ENCODE results near the gene NUP210. TPM values are rescaled to one million over a fixed set of nuclear protein-coding genes. Genes with fewer than 3 reads are reported as not detected.

NUP210 gene
- total RNA-seq, 2 donors from 2014 or later = 116 to 147 TPM

- DNase-seq (ENCODE audit: low spot score in 2 of 2) (no peak), ATAC-seq (no peak)
- H3K27ac Mint-ChIP-seq = no peak overlapping the region
- peaks cover 21% of the 10 kb centered on the region in 2 donors for H3K9me3 Mint-ChIP-seq
- H3K36me3 Mint-ChIP-seq = peaks cover 21 to 28% of the 10 kb centered on the region in 2 donors
These were observed 132.3 kb downstream of the NUP210 start for GRCh38 chr3:13287833-13288232.

DNA sequence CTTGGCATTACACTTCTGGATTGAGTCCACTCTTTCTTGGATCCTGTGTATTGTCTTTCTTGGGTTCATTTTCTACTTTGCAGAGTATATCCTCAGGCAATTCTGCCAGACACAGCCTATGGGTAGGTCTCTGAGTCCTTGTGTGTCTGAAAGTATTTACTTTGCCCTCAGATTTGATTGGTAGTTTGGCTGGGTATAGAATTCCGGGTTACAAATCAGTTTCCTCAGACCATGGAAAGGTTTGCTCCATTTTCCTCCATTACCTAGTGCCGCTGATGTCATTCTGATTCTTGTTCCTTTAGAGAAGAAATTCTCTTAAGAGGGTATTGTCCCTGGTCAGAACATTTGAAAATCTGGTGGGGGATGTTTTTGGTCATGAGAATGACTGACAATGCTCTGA is 133.2 kb downstream of the NUP210 start:
- Mint-ChIP-seq H3K27ac (no peak overlapping the region), H3K9me3 (peaks cover 21% of the 10 kb centered on the region in 2 donors), H3K36me3 (peaks cover 21 to 28% of the 10 kb centered on the region in 2 donors)
- ATAC-seq (no peak), DNase-seq (ENCODE audit: low spot score in 2 of 2) (no peak)

GRCh38 chr3:13285007-13285567 is 135.0 kb downstream of the NUP210 start:
- H3K36me3 Mint-ChIP-seq = peaks cover 21 to 34% of the 10 kb centered on the region in 2 donors
- no peak for DNase-seq (ENCODE audit: low spot score in 2 of 2)
- H3K27ac Mint-ChIP-seq = no peak overlapping the region
- H3K9me3 Mint-ChIP-seq = peaks cover 21% of the 10 kb centered on the region in 2 donors
- no peak for ATAC-seq

DNA sequence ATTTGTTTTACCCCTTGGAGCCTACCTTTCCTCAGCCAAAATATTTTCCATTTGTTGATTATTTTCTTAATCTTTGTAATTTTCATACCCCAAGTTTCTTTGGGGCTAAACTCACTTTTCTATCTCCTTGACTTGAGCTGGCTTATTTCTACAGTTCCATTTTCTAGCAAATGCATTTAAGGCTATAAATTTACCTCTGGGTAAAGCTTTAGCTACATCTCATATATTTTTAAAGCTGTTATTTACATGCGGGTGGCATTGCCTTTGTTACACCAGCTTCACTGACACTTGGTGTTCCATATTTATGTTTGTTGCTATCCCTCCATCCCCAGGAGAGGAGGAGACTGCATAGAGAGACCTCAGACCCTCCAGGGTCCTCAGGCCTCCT is 136.3 kb downstream of the NUP210 start:
- H3K9me3 Mint-ChIP-seq = peaks cover 21% of the 10 kb centered on the region in 2 donors
- H3K27ac Mint-ChIP-seq = no peak overlapping the region
- peaks cover 21 to 34% of the 10 kb centered on the region in 2 donors for H3K36me3 Mint-ChIP-seq
- DNase-seq (ENCODE audit: low spot score in 2 of 2) (no peak), ATAC-seq (no peak)

DNA sequence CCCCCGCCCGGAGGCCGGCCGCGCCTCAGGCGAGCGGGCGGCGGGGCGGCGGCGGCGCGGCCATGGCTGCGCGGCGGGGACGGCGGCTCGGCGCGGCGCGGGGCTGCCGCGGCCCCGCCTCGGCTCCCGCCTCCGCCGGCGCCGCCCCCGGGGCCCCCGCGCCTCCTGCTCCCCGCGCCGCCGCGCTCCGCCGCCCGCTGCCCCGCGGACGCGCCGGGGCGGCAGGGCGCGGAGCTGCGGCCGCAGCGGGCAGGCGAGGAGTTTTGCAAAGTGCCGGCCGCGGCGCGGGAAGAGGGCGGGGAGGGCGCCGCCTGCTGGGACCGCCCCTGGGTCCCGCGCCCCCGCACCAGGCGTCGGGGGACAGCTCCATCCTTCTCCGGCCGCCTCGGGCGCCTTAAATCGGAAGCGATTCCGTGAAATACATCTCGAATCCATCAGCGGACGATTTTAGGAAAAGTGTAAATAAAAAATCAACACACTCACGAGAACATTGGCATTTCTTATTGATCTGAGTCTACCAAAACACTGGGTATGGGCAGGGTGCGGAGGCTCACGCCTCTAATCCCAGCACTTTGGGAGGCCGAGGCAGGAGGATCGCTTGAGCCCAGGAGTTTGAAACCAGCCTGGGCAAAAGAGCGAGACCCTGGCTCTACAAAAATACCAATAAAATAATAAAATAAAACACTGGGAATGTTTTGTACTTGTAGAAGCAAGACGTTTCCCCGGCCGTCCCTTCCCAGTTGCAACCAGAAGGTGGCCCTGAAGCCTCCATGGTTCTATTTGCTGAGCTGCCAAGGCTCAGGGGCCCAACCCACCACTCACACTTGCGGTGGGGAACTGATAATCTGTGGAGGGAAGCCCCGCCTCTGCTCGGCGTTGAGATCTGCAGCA is 136.9 kb downstream of the NUP210 start:
- H3K9me3 Mint-ChIP-seq = peaks cover 21% of the 10 kb centered on the region in 2 donors
- H3K27ac Mint-ChIP-seq = no peak overlapping the region
- peaks cover 21 to 34% of the 10 kb centered on the region in 2 donors for H3K36me3 Mint-ChIP-seq
- ATAC-seq (peak; percentile 73 to 77), DNase-seq (ENCODE audit: low spot score in 2 of 2) (peak in 1 of 2 donors; percentile 37)

GRCh38 chr3:13282358-13282985 is 137.7 kb downstream of the NUP210 start:
- DNase-seq (ENCODE audit: low spot score in 2 of 2) (no peak), ATAC-seq (peak; percentile 17 to 65)
- H3K36me3 Mint-ChIP-seq = peaks cover 21 to 34% of the 10 kb centered on the region in 2 donors
- H3K27ac Mint-ChIP-seq = no peak overlapping the region
- peaks cover 21% of the 10 kb centered on the region in 2 donors for H3K9me3 Mint-ChIP-seq

DNA sequence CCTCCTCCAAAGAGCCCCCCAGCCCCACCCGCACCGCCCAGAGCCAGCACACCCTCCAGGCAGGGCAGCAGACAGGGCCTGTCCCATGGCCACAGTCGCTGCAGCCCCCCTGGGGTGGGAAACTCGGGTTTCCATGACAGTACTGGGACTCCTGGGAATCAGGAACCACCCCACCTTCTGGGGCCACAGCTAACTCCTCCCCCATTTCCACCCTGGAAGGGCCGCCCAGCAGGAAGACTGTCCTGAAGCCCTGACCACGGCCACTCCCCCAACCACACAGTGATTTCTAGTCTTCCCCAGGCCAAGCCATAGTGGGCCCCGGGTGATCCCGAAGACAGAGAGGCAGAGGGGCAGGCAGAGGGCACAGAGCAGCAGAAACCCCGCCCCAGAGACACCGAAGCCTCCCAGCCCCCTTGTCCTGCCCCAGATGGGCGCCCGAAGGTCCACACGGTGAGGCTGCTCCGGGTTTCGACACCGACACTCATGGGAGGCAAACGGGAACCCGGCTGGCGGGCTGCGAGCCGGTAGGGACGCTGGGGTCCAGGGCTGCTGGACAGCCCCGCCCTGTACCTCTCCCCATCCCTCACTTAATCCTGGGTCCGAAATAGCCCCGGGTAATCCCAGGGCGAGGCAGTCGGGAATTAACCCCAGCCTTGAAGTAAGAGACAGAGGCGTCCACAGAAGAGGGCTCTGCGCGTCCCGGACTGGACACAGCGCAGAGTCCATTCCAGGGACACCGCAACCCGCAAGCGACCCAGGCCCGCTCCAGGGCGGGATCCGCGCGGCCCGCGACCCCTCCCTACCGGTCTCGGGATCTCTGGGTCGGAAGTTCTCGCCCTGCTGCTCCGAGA is 138.4 kb downstream of the NUP210 start:
- DNase-seq (ENCODE audit: low spot score in 2 of 2) = no peak
- peak overlapping the region in 1 of 2 donors; percentile 81 for H3K27ac Mint-ChIP-seq
- peaks cover 15 to 16% of the 10 kb centered on the region in 2 donors for H3K9me3 Mint-ChIP-seq
- ATAC-seq = peak in 1 of 2 donors; percentile 25
- peaks cover 21 to 28% of the 10 kb centered on the region in 2 donors for H3K36me3 Mint-ChIP-seq

DNA sequence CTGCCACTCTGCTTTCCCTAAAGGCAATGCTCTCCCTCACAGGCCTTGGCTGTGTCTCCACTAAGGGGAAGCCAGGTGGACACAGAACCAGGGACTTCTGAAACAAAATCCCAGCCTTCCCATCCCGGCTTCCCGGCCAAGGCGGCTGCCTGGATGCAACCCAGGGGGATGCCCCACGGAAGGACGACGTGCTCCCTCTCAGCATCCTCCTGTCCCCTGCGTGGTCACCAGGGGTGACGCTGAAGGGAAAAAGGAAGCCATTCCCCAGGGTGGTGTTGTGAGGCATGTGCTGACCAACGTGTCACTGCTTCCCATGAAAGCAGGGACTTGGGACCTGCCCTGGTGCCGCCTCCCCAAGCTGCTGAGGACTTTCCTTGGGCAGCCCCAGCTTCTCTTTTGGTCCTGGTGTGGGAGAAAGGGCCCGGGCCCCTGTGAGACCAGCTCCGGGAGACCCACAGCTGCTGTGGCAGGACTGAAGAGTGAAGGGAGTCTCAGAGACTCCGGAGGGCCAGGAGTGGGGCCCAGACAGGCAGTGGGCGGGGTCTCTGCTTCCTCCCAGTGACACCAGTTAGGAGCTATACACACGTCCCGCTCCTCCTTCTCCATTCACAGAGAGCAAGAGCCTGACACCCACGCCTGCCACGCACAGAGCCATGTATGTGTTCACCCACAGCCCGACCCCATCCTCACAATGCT is 139.2 kb downstream of the NUP210 start:
- no peak for DNase-seq (ENCODE audit: low spot score in 2 of 2)
- Mint-ChIP-seq H3K27ac (no peak overlapping the region), H3K36me3 (peaks cover 16 to 22% of the 10 kb centered on the region in 2 donors), H3K9me3 (peaks cover 9 to 12% of the 10 kb centered on the region in 2 donors)
- no peak for ATAC-seq

GRCh38 chr3:13280122-13280790 is 139.9 kb downstream of the NUP210 start:
- Mint-ChIP-seq H3K36me3 (peaks cover 16 to 19% of the 10 kb centered on the region in 2 donors), H3K27ac (no peak overlapping the region), H3K9me3 (peaks cover 9 to 12% of the 10 kb centered on the region in 2 donors)
- ATAC-seq (no peak), DNase-seq (ENCODE audit: low spot score in 2 of 2) (no peak)

DNA sequence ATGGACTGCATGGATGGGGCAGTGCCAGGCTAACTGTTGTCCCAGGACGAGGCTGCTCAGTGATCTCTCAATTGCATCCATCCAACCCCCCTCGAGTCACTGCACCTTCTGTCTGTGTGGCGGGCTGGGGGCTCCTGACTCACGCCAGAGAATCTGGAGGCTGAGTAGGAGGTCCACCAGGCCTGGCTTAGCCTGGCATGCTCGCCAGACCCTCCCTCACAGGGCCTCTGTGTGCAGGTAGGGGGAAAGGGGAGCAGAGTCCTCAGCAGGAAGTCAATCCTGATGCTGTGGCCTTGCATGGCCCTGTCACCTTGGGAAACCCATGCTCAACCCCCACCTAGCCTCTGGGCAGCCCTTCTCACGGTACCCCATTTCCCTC is 140.6 kb downstream of the NUP210 start:
- DNase-seq (ENCODE audit: low spot score in 2 of 2) (no peak), ATAC-seq (no peak)
- Mint-ChIP-seq H3K36me3 (peaks cover 14 to 15% of the 10 kb centered on the region in 2 donors), H3K9me3 (peaks cover 8 to 9% of the 10 kb centered on the region in 2 donors), H3K27ac (no peak overlapping the region)

DNA sequence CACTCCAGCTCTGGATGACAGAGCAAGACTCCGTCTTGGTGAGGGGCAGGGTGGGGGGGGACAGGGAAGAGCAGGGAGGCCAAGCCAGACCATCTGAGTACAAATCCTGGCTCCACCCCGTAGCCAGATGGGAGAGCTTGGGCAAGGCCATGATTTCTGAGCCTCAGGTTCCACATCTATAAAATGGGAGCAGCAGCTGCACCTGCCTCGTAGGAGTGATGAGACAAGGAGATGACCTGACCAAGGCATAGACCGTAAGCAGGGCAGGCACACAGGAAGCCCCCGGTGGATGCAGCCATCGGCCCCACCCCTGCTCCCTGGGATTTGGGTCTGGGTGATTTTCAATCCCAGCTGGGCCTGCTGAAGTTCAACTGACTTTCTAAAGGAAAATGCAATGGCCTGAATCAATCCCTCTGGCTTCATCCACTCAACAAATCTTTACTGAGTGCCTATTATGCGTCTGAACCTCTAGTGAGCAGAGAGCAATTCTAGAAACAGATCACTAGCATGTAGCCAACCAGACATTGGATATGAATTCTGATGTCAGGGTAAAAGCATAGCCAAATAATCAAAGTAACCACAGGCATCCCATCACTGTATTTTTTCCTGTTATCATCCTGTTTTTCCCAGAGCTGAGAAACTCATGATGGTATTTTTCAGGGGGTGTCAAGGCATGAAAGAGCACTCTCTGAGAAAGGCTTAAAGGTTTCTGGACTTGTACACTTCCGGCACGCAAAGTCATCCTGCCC is 141.2 kb downstream of the NUP210 start:
- no peak overlapping the region for H3K27ac Mint-ChIP-seq
- no peak for ATAC-seq
- H3K9me3 Mint-ChIP-seq = peaks cover 2 to 3% of the 10 kb centered on the region in 2 donors
- DNase-seq (ENCODE audit: low spot score in 2 of 2) = no peak
- peaks cover 8 to 9% of the 10 kb centered on the region in 2 donors for H3K36me3 Mint-ChIP-seq

- peaks cover 0 to 6% of the 10 kb centered on the region in 2 donors for H3K36me3 Mint-ChIP-seq
- no peak overlapping the region for H3K27ac Mint-ChIP-seq
- ATAC-seq (no peak), DNase-seq (ENCODE audit: low spot score in 2 of 2) (no peak)
- H3K9me3 Mint-ChIP-seq = no peaks in the 10 kb centered on the region
These were observed 142.1 kb downstream of the NUP210 start for GRCh38 chr3:13277860-13278531.

- peaks cover 0 to 6% of the 10 kb centered on the region in 2 donors for H3K36me3 Mint-ChIP-seq
- ATAC-seq (no peak), DNase-seq (ENCODE audit: low spot score in 2 of 2) (no peak)
- no peaks in the 10 kb centered on the region for H3K9me3 Mint-ChIP-seq
- H3K27ac Mint-ChIP-seq = no peak overlapping the region
These were observed 142.8 kb downstream of the NUP210 start for GRCh38 chr3:13277196-13277813.

Data from activated naive CD4-positive, alpha-beta T cell treated with anti-CD3 and anti-CD28 coated beads, Interleukin-2, amount 50 U/mL, for 72 hours (primary cell).